GM19099 (cell line): ENCODE measurements around the gene WDR82.

Experiments used
- POLR2A ChIP-seq: IDR thresholded peaks from 3 replicates; pipeline ENCODE4 v1.6.1; 2011; ENCODE audit warnings: low read depth; ENCODE audit not compliant: insufficient read length; ENCODE audit errors: extremely low read depth

Gene WDR82

DNA sequence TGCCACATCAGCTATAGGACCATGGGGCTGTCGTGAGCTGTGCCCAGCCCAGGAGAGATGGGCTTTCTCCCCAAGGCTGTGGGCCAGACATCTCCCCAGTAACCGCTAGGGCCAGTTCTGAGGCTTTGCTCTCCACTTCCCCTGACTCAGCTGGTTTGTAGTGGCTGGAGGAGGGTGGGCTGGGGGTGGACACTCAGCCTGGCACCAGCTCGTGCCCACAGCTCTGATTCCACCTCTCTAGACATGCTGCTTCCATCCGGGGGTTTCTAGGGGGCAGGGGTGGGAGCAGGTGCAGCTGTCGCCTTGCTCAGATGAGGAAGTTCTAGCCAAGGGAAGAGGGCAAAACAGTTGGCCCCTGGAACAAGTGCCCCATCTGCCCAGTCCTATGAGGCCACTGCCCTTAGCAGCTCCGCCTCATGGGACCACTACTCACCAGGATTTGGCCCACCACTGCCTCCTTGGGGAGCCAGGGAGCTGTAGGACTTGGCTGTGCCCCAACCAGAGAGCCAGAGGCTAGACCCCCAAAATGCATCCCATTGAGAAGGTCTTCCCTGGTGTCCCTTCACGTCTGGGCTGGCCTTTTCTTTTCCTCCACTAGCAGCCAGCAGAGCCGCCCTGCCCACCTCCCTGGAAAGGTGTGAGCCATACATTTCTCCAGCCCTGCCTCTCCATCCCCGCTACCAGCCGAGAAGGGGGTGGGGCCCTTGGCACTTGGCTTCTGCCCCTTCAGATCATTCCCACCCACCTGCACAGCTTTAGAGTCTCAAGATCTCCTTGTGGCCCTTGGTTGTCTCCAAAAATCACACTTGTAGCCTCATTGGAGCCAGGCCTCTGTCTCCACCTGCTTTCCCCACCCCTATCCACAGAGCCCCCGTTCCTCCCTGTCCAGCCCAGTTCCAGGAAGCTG, 19.0 kb upstream of the WDR82 start:
- no peak for TF ChIP-seq POLR2A

DNA sequence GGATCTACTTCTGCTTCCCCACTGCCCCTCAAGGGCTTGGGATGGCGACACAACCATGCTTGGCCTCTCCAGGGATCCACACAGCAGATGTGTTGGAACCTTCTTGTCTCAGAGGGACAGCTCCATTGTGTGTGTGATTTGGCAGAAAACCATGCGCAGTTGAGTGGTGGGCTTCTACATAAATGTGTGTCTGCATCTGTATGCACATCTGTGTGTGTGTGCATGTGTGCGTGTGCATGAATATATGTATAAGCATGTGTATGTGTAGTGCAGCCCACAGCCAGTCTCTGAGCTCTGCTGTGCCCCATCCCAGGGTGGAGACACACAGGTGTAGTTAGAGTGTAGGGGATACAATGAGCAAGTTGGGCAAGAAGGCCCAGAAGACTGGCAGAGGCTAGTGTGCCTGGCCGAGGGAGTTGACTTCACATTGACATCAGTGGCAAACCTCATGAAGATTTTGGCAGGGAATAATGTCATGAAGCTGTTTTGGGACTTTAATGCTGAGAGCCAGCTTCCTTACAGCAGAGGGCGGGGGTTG, 17.3 kb upstream of the WDR82 start:
- no peak for TF ChIP-seq POLR2A

DNA sequence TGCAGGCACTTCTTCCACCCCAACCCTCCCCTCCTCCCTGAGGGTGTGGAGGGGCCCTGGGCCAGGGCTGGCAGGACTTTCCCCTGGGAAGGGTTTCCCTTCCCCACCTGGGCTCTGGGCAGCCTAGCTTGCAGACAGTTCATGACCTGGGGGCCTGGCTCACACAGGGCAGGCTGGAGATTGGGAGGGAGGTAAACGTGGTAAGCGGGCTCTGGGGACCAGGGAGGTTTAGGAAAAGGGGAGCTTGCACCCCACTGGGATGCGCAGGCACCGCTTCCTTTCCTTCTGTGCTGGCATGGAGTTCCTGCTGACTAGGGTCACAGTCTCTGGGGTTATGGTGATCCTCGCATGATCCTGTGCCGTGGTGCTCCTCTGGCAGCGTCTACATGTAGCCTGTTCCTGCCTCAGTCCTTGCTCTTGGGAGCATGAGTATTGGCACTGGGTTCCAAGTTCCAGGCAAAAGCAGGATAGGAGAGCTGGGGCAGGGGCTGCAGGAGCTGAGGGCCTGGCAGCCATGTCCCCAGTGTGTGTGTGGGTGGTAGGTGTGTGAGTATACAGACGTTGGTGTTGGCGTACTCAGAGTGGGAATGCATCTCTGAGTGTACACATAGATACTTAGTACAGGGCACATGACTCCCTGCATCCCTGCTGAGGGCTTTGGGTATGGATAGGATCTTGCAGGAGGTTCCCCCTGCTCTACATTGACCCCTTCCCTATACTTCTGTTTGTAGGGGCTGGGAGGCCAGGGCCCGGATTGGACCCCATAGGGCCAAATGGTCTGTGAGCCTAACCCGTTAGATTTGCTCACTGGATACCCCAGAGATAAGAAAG, 16.1 kb upstream of the WDR82 start:
- TF ChIP-seq POLR2A = no peak

DNA sequence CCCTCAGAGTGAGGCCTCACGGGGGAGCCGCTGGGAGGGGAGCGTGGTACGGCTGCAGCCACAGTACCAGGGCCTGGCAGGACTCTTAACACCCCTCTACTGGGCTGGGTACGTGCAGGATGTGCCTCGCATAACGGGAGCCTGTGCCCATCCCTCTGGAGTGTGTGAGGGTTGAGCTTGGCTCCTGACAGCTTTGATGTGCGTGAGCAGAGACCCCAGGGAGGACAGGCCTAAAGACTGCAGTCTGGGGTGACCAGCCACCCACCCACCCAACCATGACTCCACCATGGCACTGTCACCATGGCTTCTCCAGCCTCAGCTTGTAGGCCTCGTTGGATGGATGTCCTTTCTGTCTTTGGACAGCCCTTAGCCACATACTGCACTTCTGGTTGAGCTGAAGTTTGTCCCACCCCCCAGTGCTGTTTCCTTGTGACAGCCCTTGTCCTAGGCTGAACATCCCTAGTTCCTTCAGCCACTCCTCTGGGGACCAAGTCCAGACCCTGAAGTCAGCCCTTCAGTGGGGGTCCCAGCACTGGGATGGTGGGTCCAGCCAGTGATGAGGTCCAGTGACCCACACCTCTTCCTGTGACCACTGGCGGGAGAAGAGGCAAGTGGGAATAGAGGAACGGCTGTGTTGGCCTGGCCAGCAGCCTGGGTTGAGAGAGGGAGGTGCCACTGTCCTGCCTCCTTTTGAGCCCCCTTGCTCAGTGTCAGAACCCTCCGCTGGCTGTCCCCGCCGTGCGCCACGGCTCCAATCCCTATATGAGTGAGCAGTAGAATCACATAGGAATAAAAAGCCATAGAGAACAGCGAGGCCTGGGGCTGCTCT, 15.3 kb upstream of the WDR82 start:
- no peak for TF ChIP-seq POLR2A

DNA sequence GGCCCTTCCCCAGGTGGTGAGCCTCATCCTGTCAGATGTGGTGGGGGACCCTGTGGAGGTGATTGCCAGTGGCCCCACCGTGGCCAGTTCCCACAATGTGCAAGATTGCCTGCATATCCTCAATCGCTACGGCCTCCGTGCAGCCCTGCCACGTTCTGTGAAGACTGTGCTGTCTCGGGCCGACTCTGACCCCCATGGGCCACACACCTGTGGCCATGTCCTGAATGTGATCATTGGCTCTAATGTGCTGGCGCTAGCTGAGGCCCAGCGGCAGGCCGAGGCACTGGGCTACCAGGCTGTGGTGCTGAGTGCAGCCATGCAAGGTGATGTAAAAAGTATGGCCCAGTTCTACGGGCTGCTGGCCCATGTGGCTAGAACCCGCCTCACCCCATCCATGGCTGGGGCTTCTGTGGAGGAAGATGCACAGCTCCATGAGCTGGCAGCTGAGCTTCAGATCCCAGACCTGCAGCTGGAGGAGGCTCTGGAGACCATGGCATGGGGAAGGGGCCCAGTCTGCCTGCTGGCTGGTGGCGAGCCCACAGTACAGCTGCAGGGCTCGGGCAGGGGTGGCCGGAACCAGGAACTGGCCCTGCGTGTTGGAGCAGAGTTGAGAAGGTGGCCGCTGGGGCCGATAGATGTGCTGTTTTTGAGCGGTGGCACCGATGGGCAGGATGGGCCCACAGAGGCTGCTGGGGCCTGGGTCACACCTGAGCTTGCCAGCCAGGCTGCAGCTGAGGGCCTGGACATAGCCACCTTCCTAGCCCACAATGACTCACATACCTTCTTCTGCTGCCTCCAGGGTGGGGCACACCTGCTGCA, 14.0 kb upstream of the WDR82 start:
- no peak for TF ChIP-seq POLR2A

DNA sequence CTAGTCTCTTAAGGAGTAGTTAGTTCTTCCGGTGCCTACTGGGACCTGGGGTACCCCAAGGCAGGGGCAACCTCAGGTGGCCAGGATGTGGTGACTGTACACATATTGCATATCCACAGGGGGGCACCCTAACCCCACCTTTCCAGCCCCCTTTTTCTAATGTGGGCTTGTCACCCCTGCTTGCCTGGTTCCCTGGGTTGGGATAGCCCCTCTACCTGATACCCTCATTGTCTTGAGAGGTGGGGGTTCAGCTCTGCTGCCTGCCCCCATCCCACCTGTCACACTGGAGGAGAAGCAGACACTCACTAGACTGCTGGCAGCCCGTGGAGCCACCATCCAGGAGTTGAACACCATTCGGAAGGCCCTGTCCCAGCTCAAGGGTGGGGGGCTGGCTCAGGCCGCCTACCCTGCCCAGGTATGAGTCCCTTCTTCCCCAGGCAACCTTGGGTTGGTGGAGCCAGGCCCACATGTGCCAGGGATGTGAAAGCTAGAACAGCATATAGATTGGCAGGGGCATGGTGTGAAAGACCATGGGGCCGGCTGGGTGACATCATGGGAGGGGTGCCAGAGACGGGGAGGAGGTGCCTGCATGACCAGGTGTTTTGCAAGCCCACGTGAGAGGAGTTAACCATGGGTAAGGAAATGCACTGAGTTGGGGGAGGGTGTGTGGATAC, 13.2 kb upstream of the WDR82 start:
- TF ChIP-seq POLR2A = no peak

DNA sequence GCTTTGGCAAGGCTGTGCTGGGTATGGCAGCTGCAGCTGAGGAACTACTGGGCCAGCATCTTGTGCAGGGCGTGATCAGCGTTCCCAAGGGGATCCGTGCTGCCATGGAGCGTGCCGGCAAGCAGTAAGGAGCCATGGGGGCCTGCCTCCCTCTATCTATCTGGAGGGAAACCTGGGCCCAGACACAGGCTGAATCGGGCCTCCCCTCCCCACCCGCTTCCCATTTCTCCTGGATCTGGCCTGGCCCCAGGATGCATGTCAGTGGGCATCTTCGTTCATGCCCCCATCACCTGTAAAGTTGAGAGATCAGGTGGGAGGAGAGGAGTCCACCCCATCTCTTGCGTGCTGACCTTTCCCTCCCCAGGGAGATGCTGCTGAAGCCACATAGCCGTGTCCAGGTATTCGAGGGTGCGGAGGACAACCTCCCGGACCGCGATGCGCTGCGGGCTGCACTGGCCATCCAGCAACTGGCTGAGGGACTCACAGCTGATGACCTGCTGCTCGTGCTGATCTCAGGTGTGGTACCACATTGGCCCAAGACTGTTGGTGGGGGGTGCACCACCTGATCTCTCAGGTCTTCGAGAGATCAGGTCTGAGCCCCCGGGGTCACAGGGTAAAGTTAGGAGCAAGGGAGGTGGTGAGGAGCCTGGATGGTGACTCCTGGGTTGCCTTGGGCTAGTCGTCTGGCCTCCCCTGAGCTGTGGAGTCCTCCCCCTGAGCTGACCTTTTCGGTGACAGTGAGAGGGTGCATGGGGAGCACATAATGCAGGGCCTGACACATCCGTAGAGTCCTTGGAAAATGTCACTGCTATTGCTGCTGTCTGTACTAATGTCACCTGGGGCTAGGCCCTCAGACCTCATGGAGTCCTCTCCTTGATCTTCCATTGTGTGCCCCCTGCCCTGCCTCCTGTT, 12.4 kb upstream of the WDR82 start:
- TF ChIP-seq POLR2A = no peak

DNA sequence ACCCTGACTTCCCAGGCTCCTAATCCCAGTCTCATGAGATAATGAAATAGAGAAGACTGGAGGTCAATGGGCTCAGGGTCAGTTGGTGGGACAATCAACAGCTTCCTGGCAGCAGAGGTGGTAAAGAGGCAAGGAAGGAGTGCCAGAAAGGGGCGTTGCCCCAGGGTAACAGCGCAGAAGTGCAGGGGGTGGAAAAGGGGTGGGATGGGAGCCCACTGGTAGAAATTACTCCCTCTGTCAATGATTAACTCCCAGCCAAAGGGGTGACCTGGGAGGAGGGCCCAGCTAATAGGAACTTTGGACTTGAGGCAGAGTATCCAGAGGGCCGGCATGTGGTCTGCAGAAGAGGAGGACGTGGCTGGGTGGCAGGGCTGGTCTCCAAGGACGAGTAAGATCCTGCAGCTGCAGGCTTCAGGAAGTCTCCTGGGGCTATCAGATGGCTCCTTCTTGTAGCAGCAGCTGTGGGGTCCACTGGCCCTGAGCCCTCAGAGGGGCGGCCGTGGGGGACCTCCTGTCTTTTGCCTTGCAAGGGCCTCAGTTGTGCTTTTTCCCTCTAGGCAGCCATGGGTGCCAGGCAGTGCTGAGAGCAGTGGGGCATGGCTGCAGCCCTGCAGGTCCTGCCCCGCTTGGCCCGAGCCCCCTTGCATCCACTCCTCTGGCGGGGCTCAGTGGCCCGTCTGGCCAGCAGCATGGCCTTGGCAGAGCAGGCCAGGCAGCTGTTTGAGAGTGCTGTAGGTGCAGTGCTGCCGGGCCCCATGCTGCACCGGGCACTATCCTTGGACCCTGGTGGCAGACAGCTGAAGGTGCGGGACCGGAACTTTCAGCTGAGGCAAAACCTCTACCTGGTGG, 11.5 kb upstream of the WDR82 start:
- no peak for TF ChIP-seq POLR2A

DNA sequence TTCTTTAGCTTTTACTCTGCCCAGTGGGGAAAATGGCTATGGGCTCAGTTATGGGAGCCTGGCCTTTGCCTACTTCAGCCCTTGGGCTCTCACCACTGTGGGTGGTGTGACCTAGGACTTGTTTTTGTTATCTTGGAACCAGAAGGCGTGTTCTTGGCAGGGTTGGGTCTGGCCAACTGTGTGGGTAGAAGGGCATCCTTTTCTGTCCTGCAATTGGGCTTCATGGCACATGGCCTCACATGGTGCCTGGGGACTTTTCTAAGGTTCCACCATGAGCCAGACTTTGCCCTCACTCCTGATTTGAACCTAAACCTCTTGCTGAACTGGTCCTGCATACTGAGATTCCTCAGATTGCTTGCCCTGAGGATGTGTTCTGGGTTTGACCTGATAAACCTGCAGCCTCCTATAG, 10.9 kb upstream of the WDR82 start:
- no peak for TF ChIP-seq POLR2A

DNA sequence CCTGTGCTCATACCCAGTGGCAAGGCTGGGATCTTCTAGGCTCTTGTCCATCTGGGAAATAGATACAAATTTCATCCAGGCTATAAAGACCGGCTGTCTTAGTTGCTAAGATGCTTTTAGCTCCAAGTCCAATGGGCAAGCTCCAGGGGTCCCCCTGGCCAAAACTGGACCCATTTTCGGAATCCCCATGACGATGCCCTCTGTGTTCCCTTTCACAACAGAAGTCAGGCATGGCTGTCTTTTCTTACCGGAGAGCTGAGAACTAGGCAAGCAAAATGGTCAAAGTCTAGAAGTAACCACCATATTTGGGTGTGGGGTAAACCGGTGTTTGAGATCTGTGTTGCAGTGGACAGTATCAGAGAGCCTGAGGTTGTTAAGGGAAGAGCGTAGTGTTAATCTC, 10.2 kb upstream of the WDR82 start:
- no peak for TF ChIP-seq POLR2A

DNA sequence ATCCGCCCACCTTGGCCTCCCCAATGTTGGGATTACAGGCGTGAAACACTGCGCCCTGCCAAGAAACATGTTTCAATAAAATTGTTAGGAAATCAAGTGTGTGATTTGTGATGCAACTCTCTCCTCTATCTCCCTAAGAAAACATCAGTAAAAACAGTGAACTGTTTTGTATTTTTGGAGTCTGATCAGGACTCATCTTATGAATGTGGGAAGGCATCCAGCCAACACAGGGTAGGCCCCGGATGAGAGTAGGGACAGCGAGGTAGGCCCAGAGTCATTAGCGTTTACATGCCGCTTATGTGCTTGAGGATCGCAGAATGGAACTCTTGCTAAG, 8.3 kb upstream of the WDR82 start:
- TF ChIP-seq POLR2A = no peak

DNA sequence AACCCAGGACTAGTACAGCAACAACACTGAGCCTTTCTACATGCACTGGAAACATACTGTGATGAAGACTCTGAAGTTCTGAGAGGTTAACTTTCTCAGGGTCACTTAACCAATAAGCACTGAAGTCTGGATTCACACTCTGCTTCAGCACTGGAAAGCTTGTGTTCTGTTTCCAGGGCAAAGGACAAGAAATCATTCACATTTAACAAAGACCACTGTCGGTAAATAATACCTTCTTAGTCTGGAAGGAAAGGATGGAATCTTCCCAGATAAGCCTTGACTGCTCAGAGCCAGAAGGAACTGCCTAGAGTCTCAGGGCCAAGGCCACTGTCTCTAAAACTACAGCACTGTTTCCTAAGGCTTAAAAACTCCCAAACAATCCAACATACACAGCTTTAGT, 4.9 kb upstream of the WDR82 start:
- no peak for TF ChIP-seq POLR2A
